Choroid plexus epithelial cell (primary cell): Measurements from ENCODE around the gene ADAP1.
"Not testable (repeated sequence)": the region's sequence is repeated elsewhere in the genome, so short reads cannot be mapped to it uniquely, and the experiment has no call there.

Source experiments
- DNase-seq: peaks from one replicate; pipeline ENCODE4 v3.0.0-alpha.2; 2010; ENCODE audit warnings: low read depth
- H3K4me3 ChIP-seq: 2 replicates; pipeline ENCODE4 v1.5.1; 2011; ENCODE audit warnings: low read depth, mild to moderate bottlenecking, control low read depth, low read length, moderate library complexity
- TF ChIP-seq, protein P1 (sequence below): conservative IDR thresholded peaks from 2 replicates; pipeline ENCODE4 v1.5.1; 2011; ENCODE audit warnings: low read depth, mild to moderate bottlenecking, control low read depth, inconsistent platforms, low read length, moderate library complexity

The ADAP1 gene

DNA sequence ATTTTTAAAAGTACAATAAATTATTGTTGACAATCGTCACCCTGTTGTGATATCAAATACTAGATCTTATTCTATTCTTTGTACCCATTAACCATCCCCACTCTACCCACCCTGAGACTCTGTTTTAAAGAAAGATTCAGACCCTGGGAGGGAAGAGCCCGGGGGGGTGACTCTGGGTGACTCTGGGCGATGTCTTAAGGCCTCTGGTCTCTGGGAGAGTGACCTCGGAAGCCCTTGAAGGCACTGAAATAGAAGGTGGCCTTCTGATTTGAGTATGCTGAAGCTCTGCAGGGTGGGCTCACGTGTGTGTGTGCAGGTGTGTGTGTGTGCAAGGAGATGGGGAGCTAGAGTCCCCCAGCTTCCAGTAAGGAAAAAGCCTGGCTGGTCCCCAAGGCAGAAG lies 9.7 kb downstream of the ADAP1 start:
- DNase-seq, result no peak
- no peak overlapping the region for H3K4me3 ChIP-seq
- TF ChIP-seq, protein P1, sequence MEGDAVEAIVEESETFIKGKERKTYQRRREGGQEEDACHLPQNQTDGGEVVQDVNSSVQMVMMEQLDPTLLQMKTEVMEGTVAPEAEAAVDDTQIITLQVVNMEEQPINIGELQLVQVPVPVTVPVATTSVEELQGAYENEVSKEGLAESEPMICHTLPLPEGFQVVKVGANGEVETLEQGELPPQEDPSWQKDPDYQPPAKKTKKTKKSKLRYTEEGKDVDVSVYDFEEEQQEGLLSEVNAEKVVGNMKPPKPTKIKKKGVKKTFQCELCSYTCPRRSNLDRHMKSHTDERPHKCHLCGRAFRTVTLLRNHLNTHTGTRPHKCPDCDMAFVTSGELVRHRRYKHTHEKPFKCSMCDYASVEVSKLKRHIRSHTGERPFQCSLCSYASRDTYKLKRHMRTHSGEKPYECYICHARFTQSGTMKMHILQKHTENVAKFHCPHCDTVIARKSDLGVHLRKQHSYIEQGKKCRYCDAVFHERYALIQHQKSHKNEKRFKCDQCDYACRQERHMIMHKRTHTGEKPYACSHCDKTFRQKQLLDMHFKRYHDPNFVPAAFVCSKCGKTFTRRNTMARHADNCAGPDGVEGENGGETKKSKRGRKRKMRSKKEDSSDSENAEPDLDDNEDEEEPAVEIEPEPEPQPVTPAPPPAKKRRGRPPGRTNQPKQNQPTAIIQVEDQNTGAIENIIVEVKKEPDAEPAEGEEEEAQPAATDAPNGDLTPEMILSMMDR, result no peak

DNA sequence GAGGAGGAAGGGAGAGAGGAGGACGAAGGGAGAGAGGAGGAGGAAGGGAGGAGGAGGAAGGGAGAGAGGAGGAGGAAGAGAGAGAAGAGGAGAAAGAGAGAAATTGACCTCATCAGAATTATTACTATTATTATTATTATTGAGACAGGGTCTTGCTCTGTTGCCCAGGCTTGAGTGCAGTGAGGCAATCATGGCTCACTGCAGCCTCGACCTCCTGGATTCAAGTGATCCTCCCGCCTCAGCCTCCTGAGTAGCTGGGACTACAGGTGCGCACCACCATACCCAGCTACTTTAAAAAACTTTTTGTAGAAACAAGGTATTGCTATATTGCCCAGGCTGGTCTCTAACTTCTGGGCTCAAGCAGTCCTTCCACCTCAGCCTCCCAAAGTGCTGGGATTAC lies 10.7 kb downstream of the ADAP1 start:
- DNase-seq, H3K4me3 ChIP-seq: not testable (repeated sequence)

DNA sequence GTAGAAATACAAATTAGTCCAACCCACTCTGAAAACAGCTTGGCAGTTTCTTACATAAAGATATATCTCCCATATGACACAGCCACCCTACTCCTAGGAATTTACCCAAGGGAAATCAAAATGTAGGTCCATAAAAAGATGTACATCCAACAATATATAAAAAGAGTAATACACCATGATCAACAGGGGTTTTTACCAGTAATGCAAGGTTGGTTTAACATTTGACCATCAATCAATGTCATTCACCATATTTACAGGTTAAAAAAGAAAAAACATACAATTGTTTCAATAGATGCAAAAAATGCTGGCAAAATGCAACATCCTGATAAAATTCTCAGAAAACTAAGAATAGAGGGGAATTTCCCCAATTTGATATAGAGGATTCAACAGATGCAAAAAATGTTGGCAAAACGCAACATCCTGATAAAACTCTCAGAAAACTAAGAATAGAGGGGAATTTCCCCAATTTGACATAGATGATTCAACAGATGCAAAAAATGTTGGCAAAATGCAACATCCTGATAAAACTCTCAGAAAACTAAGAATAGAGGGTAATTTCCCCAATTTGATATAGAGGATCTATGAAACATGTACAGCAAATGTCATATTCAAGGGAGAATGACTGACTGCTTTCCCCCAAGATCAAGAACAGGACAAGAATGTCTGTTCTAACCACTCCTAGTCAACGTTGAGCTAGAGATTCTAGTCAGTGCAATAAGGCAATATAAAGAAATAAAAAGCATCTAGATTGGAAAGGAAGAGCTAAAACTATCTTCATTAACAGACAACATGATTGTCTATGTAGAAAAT lies 13.7 kb downstream of the ADAP1 start:
- H3K4me3 ChIP-seq, result no peak overlapping the region
- TF ChIP-seq, protein P1, result no peak
- no peak for DNase-seq

DNA sequence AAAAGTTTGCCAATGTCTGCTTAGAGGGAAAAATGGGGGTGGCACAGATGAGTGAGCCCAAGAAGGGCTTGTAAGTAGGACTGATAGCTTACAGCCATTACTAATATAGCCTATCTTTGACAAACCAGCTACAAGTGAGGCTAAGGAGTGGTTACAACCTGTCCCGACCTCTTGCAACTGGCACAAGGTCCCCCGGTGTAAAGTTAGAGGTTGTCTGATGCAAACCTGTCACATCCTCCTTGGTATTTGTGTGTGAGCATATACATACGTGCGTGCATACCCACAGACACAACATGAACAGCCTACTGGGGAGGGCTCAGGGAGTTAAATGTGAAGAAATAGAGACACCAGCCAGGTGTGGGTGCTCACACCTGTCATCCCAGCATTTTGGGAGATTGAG lies 14.6 kb downstream of the ADAP1 start:
- H3K4me3 ChIP-seq, result no peak overlapping the region
- TF ChIP-seq, protein P1, result no peak
- DNase-seq, result no peak

DNA sequence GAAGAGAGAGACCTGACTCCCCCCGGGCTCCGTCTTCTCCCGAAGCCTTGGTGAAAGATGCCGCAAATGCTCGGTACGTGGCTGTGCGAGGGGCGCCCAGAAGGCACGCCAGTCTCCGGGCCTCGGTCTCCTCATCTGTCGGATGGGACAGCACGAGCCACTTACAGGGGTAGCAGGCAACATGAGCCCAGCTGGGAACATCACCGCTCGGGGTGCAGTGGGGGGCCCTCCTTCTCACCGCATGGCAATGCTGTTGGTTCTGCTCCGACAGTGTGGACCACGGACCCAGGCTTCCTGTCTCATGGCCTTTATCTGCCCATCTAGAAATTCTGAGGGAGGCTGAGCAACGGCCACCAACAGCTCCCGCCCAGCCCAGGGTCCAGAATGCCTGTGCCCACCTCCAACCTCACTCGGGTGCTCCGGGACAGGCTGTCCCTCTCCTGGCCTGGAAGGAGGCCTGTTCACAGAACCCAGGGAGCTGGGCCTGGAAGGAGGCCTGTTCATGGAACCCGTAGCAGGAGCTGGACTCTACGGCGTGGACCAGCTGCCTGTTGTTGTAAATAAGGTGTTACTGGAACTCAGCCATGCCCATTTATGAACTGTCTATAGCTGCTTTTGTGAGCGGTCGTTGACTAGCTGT lies 15.8 kb downstream of the ADAP1 start:
- H3K4me3 ChIP-seq, result no peak overlapping the region
- no peak for DNase-seq
- TF ChIP-seq, protein P1, result no peak

DNA sequence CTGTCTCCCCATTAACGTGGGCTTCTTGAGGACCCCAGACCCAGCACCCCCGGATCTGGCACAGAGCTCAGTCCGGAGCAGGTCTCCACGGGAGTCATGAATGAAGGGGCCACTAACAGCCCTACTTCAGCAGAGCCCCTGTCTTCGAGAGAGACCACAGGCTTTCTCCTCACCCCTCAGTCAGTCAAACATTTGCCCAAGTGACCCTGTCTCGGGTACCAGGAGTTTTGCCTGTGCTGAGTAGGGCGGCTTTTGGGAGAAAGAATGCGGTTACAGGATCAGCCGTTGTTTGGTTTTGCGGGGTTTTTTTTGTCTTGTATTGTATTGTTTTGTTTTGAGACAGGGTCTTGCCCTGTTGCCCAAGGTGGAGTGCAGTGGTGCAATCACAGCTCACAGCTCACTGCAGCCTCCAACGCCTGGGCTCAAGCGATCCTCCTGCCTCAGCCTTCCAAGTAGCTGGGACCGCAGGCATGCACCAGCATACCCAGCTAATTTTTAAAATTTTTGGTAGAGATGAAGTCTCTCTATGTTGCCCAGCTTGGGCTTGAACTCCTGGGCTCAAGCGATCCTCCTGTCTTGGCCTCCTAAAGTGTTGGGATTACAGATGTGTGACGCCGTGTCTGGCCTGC lies 16.5 kb downstream of the ADAP1 start:
- no peak for DNase-seq
- H3K4me3 ChIP-seq, result no peak overlapping the region
- TF ChIP-seq, protein P1, result no peak

DNA sequence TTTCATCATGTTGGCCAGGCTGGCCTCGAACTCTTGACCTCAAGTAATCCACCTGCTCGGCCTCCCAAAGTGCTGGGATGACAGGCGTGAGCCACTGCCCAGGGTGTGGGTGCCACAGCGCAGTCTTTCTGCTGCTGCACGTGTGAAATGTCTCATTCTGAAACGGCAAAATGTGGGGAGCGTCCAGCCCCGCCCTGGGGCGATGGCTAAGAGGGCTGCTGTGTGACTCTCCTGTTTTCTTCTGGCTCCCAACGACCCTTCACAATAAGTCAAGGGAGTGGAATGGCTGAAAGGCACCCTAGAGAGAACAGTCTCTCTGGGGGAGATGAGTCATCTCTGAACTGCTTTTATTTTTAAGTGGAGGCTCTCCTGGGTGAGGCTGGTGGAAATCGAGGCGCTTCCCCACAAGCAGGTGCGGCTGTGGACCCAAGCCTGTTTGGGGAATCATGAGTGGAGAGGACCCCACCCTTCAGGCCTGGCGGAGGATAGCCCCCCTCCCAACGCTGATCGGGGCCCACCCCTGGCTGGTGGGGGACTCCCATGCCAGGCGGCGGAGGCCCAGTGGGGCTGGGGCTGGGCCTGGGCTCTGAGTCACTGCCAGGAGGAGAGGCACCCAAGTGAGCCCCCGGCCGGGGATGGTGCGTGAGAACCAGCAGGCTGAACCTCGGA lies 18.0 kb downstream of the ADAP1 start:
- H3K4me3 ChIP-seq, result no peak overlapping the region
- peak; percentile 68 for DNase-seq
- TF ChIP-seq, protein P1, result no peak
